Upper lobe of right lung (tissue), 1 donor: ENCODE results near the gene EFNA5. TPM values are rescaled to one million over a fixed set of nuclear protein-coding genes. Genes with fewer than 3 reads are reported as not detected.
"Not testable (repeated sequence)": the region's sequence is repeated elsewhere in the genome, so short reads cannot be mapped to it uniquely, and the experiment has no call there.

Experiments
- ATAC-seq: fragments of 200-7000 bp; cut with Tn5 transposase; one replicate; pipeline ENCODE4 v1.9.1; 2020; ENCODE audit warnings: mild to moderate bottlenecking, moderate library complexity
- DNase-seq: peaks from one replicate; pipeline ENCODE4 v3.0.0-alpha.2; 2020
- H3K27ac ChIP-seq: fragments of 200-600 bp; one replicate; pipeline ENCODE4 v1.8.0; 2022
- H3K27me3 ChIP-seq: fragments of 200-600 bp; one replicate; pipeline ENCODE4 v1.8.0; 2022; ENCODE audit warnings: mild to moderate bottlenecking
- H3K36me3 ChIP-seq: fragments of 200-600 bp; one replicate; pipeline ENCODE4 v1.8.0; 2022
- H3K4me1 ChIP-seq: fragments of 200-600 bp; one replicate; pipeline ENCODE4 v1.8.0; 2022
- H3K4me3 ChIP-seq: fragments of 200-600 bp; one replicate; pipeline ENCODE4 v1.8.0; 2022; ENCODE audit warnings: mild to moderate bottlenecking
- H3K9me3 ChIP-seq: fragments of 200-600 bp; one replicate; pipeline ENCODE4 v1.8.0; 2022
- intact Hi-C: fragments of 100-400 bp; cut with DNase I; formaldehyde crosslinking; loops from one replicate; pipeline ENCODE4 v1.11.0; 2022
- total RNA-seq: library from RNA; stranded (reverse); fragmentation: NEBNext Ultra II Directional; extraction: Animal tissue kit (Norgen Biotek cat#: 25700); gene quantifications from one replicate; pipeline ENCODE4 v1.2.1, GENCODE V29; 2021
- TF ChIP-seq, protein P1 (sequence below): fragments of 200-600 bp; IDR thresholded peaks from one replicate; pipeline ENCODE4 v1.8.0; 2022; ENCODE audit warnings: antibody characterized with exemption
- donor health status: DM: no; HTN: yes; CAD: no; lungs with severe emphysema.

The EFNA5 gene
- total RNA-seq, 1 donor from 2014 or later: 12.0 TPM

DNA sequence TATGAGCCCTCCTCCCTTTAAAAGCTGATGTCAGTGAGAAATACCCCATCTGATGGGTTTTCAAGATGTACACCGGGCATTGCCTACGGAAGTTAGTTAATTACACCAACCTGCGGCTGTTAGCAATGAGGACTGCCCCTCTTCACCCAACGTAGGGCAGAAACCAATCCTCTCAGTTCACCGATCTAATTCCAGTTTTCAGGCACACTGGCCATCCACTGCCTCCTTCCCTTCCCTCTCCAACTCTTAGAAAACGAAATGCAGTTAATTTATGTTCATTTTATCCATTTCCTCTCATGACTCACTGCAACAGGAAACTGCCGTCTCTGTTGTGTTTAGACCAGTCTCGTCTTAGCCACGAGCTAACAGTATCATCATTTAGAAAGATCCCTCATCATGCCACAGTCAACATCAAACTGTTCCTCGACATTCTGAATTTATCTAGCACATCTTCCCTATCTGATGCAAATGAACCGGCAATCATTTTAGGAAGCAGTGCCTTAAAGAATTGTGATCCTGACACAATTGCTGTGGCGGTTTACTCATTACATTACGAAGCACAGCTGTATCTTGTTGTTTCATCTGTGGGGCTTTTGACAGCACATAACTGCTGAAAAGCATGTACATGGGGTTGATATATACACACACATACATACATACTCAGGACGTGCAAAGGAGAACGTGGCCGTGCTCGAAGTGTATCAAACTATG is 168.6 kb downstream of the EFNA5 start:
- peaks cover 5% of the 10 kb centered on the region for H3K27me3 ChIP-seq
- H3K9me3 ChIP-seq: no peaks in the 10 kb centered on the region
- no peaks in the 10 kb centered on the region for H3K36me3 ChIP-seq
- DNase-seq (no peak), ATAC-seq (no peak)
- TF ChIP-seq, protein P1, sequence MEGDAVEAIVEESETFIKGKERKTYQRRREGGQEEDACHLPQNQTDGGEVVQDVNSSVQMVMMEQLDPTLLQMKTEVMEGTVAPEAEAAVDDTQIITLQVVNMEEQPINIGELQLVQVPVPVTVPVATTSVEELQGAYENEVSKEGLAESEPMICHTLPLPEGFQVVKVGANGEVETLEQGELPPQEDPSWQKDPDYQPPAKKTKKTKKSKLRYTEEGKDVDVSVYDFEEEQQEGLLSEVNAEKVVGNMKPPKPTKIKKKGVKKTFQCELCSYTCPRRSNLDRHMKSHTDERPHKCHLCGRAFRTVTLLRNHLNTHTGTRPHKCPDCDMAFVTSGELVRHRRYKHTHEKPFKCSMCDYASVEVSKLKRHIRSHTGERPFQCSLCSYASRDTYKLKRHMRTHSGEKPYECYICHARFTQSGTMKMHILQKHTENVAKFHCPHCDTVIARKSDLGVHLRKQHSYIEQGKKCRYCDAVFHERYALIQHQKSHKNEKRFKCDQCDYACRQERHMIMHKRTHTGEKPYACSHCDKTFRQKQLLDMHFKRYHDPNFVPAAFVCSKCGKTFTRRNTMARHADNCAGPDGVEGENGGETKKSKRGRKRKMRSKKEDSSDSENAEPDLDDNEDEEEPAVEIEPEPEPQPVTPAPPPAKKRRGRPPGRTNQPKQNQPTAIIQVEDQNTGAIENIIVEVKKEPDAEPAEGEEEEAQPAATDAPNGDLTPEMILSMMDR: no peak
- intact Hi-C loops: no loop called here
- H3K4me3 ChIP-seq: no peak overlapping the region
- no peak overlapping the region for H3K27ac ChIP-seq
- no peaks in the 10 kb centered on the region for H3K4me1 ChIP-seq

GRCh38 chr5:107500840-107501239 is 169.9 kb downstream of the EFNA5 start:
- DNase-seq: no peak
- no peak overlapping the region for H3K4me3 ChIP-seq
- no peaks in the 10 kb centered on the region for H3K4me1 ChIP-seq
- no peaks in the 10 kb centered on the region for H3K36me3 ChIP-seq
- no peaks in the 10 kb centered on the region for H3K9me3 ChIP-seq
- TF ChIP-seq, protein P1: no peak
- peaks cover 5% of the 10 kb centered on the region for H3K27me3 ChIP-seq
- intact Hi-C loops: no loop called here
- ATAC-seq: no peak
- H3K27ac ChIP-seq: no peak overlapping the region

GRCh38 chr5:107500347-107500746 is 170.4 kb downstream of the EFNA5 start:
- H3K27ac ChIP-seq: no peak overlapping the region
- H3K27me3 ChIP-seq: peaks cover 5% of the 10 kb centered on the region
- TF ChIP-seq, protein P1: no peak
- H3K4me3 ChIP-seq: no peak overlapping the region
- DNase-seq (no peak), ATAC-seq (no peak)
- no peaks in the 10 kb centered on the region for H3K4me1 ChIP-seq
- no peaks in the 10 kb centered on the region for H3K9me3 ChIP-seq
- H3K36me3 ChIP-seq: no peaks in the 10 kb centered on the region
- intact Hi-C loops: no loop called here

- Histone ChIP-seq H3K9me3 (no peaks in the 10 kb centered on the region), H3K27me3 (peaks cover 4% of the 10 kb centered on the region), H3K27ac (no peak overlapping the region), H3K36me3 (no peaks in the 10 kb centered on the region), H3K4me1 (no peaks in the 10 kb centered on the region), H3K4me3 (no peak overlapping the region)
- no peak for ATAC-seq
- TF ChIP-seq, protein P1: no peak
- intact Hi-C loops: no loop called here
- DNase-seq: no peak
Measured at GRCh38 chr5:107499776-107500175, 171.0 kb downstream of the EFNA5 start.

GRCh38 chr5:107499237-107499636 is 171.5 kb downstream of the EFNA5 start:
- TF ChIP-seq, protein P1: no peak
- H3K27ac ChIP-seq: no peak overlapping the region
- no peak for ATAC-seq
- DNase-seq: no peak
- no peaks in the 10 kb centered on the region for H3K27me3 ChIP-seq
- intact Hi-C loops: no loop called here
- H3K4me1 ChIP-seq: no peaks in the 10 kb centered on the region
- no peak overlapping the region for H3K4me3 ChIP-seq
- H3K36me3 ChIP-seq: no peaks in the 10 kb centered on the region
- H3K9me3 ChIP-seq: no peaks in the 10 kb centered on the region

- TF ChIP-seq, protein P1: no peak
- ATAC-seq (no peak), DNase-seq (no peak)
- Histone ChIP-seq H3K27ac (no peak overlapping the region), H3K4me1 (no peaks in the 10 kb centered on the region), H3K9me3 (no peaks in the 10 kb centered on the region), H3K36me3 (no peaks in the 10 kb centered on the region), H3K4me3 (no peak overlapping the region), H3K27me3 (no peaks in the 10 kb centered on the region)
- intact Hi-C loops: no loop called here
Measured at GRCh38 chr5:107496466-107496865, 174.3 kb downstream of the EFNA5 start.

- ATAC-seq, H3K27me3 ChIP-seq, H3K9me3 ChIP-seq, intact Hi-C loops, H3K36me3 ChIP-seq, DNase-seq, H3K4me1 ChIP-seq, H3K27ac ChIP-seq, H3K4me3 ChIP-seq: not testable (repeated sequence)
Measured at GRCh38 chr5:107494129-107494528, 176.6 kb downstream of the EFNA5 start.
